Measurements from ENCODE around the gene PDE11A. TPM values are rescaled to one million over a fixed set of nuclear protein-coding genes. Genes with fewer than 3 reads are reported as not detected.

PDE11A gene
- total RNA-seq, 1 donor from 2014 or later: not detected

- Mint-ChIP-seq H3K36me3 (ENCODE audit: low read depth) (no peaks in the 10 kb centered on the region), H3K9me3 (no peaks in the 10 kb centered on the region), H3K4me1 (no peaks in the 10 kb centered on the region), H3K27ac (no peak overlapping the region), H3K27me3 (peaks cover 3% of the 10 kb centered on the region), H3K4me3 (no peak overlapping the region)
- no peak for TF ChIP-seq CTCF (IDR thresholded peaks at IDR 0.05)
- ATAC-seq (ENCODE audit: low read depth) (no peak), DNase-seq (no peak)
- ChIA-PET CTCF (no interaction called here), POLR2A (no interaction called here)
- intact Hi-C loops (cut with micrococcal nuclease): no loop called here
Measured at GRCh38 chr2:177584030-177584692, 488.4 kb downstream of the PDE11A start.

- H3K4me3 Mint-ChIP-seq: no peak overlapping the region
- DNase-seq: no peak
- ChIA-PET POLR2A (no interaction called here), CTCF (no interaction called here)
- no peak for ATAC-seq (ENCODE audit: low read depth)
- intact Hi-C loops (cut with micrococcal nuclease): no loop called here
- H3K9me3 Mint-ChIP-seq: no peaks in the 10 kb centered on the region
- H3K4me1 Mint-ChIP-seq: no peaks in the 10 kb centered on the region
- no peak for TF ChIP-seq CTCF (IDR thresholded peaks at IDR 0.05)
- H3K27me3 Mint-ChIP-seq: peaks cover 3% of the 10 kb centered on the region
- no peak overlapping the region for H3K27ac Mint-ChIP-seq
- no peaks in the 10 kb centered on the region for H3K36me3 Mint-ChIP-seq (ENCODE audit: low read depth)
Measured at GRCh38 chr2:177582000-177582399, 490.6 kb downstream of the PDE11A start.

- TF ChIP-seq CTCF (IDR thresholded peaks at IDR 0.05): no peak
- Mint-ChIP-seq H3K36me3 (ENCODE audit: low read depth) (no peaks in the 10 kb centered on the region), H3K9me3 (no peaks in the 10 kb centered on the region), H3K4me1 (no peaks in the 10 kb centered on the region), H3K27me3 (peaks cover 3% of the 10 kb centered on the region), H3K27ac (no peak overlapping the region), H3K4me3 (no peak overlapping the region)
- CTCF ChIA-PET: no interaction called here
- ATAC-seq (ENCODE audit: low read depth) (no peak), DNase-seq (no peak)
- intact Hi-C loops (cut with micrococcal nuclease): no loop called here
- POLR2A ChIA-PET: no interaction called here
Measured at GRCh38 chr2:177579486-177580036, 493.0 kb downstream of the PDE11A start.

GRCh38 chr2:177578454-177578853, 494.1 kb downstream of the PDE11A start:
- ATAC-seq (ENCODE audit: low read depth) (no peak), DNase-seq (no peak)
- Mint-ChIP-seq H3K27me3 (peaks cover 3% of the 10 kb centered on the region), H3K4me3 (no peak overlapping the region), H3K36me3 (ENCODE audit: low read depth) (no peaks in the 10 kb centered on the region), H3K27ac (no peak overlapping the region), H3K4me1 (no peaks in the 10 kb centered on the region), H3K9me3 (no peaks in the 10 kb centered on the region)
- TF ChIP-seq CTCF (IDR thresholded peaks at IDR 0.05): no peak
- intact Hi-C loops (cut with micrococcal nuclease): no loop called here
- CTCF ChIA-PET: no interaction called here
- POLR2A ChIA-PET: no interaction called here

- no peak for DNase-seq
- H3K4me3 Mint-ChIP-seq: no peak overlapping the region
- ChIA-PET CTCF (no interaction called here), POLR2A (no interaction called here)
- H3K9me3 Mint-ChIP-seq: no peaks in the 10 kb centered on the region
- no peak for TF ChIP-seq CTCF (IDR thresholded peaks at IDR 0.05)
- H3K27me3 Mint-ChIP-seq: peaks cover 3% of the 10 kb centered on the region
- ATAC-seq (ENCODE audit: low read depth): no peak
- no peaks in the 10 kb centered on the region for H3K4me1 Mint-ChIP-seq
- H3K27ac Mint-ChIP-seq: no peak overlapping the region
- no peaks in the 10 kb centered on the region for H3K36me3 Mint-ChIP-seq (ENCODE audit: low read depth)
- intact Hi-C loops (cut with micrococcal nuclease): no loop called here
Measured at GRCh38 chr2:177577075-177577474, 495.5 kb downstream of the PDE11A start.
